GM20000 (cell line): ENCODE data around the gene TMEM236.

ENCODE experiments used
- DNase-seq: peaks from one replicate; pipeline ENCODE4 v3.0.0; 2012; ENCODE audit warnings: low spot score
- CTCF ChIP-seq: IDR thresholded peaks from 2 replicates; pipeline ENCODE4 v1.5.1; 2012; ENCODE audit warnings: mild to moderate bottlenecking, control low read depth; ENCODE audit errors: extremely low read depth, missing control alignments

The TMEM236 gene

GRCh38 chr10:17734432-17735080 lies 17.4 kb upstream of the TMEM236 start:
- no peak for TF ChIP-seq CTCF
- DNase-seq: no peak

- TF ChIP-seq CTCF: no peak
- DNase-seq: no peak
Measured at GRCh38 chr10:17735166-17735941, 16.6 kb upstream of the TMEM236 start.

GRCh38 chr10:17736223-17736622 lies 15.8 kb upstream of the TMEM236 start:
- TF ChIP-seq CTCF: no peak
- no peak for DNase-seq

GRCh38 chr10:17737027-17737965 lies 14.7 kb upstream of the TMEM236 start:
- peak; percentile 36 for DNase-seq
- peak; percentile 43 for TF ChIP-seq CTCF

- TF ChIP-seq CTCF: no peak
- DNase-seq: no peak
Measured at GRCh38 chr10:17740668-17741067, 11.3 kb upstream of the TMEM236 start.

GRCh38 chr10:17742918-17743317 lies 9.1 kb upstream of the TMEM236 start:
- DNase-seq: peak; percentile 50
- TF ChIP-seq CTCF: peak; percentile 80
